ENCODE data around the gene GDE1.

Gene GDE1

DNA sequence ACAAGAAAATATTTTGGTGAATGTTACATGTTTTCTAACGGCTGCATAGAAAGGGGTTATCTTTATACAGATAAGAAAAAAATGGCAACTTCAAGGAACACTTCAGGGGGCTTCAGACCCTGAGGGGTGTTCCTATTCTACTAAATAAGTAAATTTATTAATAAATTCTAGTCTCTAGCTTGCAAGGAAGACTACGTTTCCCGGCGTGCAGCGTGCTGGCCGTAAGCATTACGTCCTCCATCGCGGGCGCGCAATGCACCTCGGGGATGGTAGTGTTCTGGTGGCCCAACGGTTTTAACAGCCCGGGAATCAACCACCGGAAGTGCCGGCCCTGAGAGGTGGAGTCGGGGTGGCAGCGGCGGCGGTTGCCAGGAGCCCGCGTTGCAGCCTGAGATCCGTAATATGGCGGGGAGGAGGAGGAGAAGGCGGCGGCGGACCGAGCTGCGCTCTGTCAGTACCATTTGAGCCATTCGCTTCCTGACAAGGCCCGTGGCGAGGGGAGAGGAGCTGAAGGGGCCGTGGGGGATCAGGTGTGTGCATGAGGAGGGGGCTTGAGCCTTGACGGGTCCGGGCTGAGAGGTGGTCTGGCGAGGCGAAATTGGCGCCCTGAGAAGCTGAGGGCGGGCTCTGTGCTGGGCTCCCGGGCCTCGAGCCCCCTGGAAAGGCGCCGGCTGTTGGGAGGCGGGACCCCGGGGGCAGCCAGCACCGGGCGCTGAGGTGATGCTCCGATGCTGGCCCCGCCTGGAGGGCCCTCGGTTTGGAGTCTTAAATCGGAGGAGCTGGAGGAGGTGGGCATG lies 1.9 kb upstream of the GDE1 start, which contains the start of gene CCP110:
CCP110 (plus strand) TSS at position 384 of the 797 bp plus-strand sequence. CDS start 3,940 bp downstream, outside the sequence.
- peak; percentile 92 for DNase-seq

DNA sequence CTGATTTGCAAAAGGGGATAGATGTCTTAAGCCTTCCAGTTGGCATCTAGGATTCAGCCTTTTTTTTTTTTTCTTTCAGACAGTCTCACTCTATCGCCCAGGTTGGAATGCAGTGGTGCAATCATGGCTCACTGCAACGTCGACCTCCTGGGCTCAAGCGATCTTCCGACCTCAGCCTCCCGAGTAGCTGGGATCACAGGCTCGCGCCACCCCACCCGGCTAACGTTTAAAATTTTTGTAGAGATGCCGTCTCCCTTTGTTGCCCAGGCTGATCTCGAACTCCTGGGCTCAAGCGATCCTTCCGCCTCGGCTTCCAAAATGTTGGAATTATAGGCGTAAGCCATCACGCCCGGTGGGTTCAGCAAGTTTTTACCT lies 1.3 kb upstream of the GDE1 start:
- DNase-seq = no peak

DNA sequence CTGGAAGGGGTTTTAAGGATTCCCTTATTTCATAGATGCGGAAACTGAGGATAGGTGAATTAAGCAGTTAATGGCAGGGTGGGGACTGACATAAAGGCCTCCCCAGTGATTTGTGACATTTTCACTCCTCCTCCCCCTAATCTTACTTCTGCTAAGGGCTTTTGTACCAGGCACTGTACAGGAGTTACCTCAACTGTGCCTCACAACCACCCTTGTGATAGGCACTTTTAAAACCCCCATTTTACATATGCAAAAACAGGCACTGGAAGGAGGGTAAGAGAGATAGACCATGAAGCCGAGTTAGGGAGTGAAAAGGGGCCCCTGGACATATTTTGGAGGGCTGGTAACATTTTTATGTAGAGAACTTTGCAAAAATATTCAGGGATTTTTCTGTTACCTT lies 862 bp upstream of the GDE1 start:
- no peak for DNase-seq

DNA sequence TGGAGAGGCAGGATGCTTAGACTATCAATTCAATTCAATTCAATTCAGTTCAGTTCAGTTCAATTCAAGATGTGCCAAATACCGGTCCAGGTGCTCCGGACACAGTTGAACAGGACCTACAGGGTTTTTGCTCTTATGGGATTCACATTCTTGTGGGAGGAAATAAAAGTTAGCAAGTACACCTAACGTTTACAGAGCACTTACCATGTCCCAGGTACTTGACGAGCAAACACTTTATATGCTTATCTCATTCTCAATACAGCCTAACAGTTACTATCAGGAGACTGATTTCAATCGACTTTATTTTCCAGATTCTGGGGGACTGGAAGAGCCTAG lies 467 bp upstream of the GDE1 start:
- no peak for DNase-seq

DNA sequence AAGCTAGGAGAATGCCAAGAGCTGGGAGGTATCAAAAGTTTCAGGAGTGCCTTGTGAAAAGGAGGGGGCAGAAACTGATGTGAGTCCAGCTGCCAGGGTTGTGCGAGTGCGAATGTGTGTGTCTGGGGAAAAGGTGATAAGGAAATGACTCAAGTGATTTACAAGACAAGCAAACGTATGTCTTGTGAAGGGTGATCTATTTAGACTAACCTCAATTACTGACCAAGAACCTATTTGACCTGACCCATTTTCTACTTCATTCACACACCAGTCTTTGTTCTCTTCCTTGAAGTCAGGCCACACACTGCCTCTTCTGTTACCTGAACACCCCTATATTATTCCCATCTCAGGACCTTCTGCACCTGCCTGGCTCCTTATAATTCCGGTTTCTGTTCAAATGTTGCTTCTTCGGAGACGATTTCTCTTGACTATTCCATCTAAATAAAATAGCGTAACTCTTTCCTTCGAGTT lies 1.0 kb downstream of the GDE1 start:
- DNase-seq = no peak

DNA sequence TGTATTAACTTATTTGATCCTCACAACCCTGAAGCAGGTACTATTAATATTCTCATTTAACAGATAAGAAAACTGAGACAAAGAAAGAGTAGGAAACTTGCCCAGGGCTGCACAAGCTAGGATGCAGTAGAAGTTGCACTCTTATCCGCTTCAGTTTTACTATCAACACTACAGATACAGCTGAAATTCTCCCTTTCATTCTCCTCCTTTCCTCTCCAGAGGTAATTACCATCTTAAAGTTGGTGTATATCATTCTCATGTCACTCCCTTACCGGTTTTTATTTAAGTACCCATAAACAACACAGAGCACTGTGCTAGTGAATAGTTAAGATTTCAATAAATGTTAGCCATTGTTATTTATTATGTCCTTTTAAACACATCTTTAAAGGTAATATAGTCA lies 3.5 kb downstream of the GDE1 start:
- no peak for DNase-seq

DNA sequence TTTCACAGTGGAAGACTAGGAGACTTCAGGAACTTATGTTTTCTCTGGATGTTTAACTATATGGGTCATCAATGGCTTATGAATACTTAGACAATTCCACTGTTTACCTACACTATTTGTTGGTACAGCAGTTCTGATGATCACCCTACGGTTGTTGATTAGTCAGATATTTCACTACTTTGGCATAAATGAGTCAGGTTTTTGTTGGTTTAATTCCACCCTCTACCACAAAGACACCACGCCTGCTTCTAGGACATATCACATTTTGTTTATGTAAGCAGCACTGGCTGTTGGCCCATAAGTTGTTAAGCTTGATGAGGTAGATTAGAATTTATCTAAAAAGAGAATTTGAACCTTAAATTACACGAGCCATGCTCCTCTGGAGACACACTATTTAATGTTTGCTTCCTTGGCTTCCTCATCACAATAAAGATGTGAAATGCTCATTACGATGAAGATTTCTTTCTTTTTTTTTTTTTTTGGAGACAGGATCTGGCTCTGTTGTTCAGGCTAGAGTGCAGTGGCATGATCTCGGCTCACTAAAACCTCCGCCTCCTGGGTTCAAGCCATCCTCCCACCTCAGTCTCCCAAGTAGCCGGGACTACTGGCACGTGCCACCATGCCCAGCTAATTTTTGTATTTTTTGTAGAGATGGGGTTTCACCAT lies 4.3 kb downstream of the GDE1 start:
- DNase-seq = no peak

DNA sequence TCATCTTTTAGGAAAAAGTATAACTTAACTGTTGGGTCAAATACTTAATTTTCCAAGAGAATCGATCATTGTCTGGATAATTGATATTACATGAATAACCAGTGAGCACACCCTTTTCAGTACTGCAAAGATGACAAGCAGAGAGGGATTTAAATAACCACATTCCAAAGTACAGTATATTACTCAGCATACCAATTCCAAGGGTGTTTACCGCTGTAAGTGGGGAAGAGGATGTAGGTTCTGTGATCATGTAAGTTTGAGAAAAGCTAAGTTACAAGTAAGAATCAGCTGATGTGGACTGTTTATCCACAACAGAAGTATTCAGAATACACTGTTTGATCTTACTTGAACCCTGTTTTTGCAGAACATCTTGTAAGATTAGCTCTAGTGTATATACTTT lies 6.1 kb downstream of the GDE1 start:
- no peak for DNase-seq

DNA sequence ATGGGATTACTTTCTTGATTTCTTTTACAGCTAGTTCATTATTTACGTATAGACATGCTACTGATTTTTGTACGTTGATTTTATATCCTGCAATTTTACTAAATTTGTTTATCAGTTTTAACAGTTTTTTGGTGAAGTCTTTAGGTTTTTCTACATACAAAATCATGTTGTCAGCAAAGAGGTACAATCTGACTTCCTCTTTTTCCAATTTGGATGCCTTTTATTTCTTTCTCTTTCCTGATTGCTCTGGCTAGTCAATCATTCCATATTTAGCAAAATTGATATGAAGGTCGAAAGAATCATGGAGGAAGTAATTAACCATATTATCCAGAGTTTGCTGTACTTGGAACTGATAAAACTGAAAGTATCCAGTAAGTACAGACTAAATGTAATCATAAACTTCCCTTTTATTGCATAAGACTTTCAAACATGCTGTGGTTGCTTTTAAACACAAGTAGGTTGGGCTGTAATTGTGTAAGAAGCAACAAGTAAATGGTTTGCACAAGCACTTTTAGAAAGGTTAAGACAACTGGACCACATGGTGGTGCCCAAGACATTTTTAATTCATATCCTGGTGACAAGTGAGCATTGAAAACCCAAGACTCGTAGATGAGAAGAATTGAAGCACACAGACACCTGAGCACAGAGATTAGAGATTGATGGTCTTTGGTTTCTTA lies 8.4 kb downstream of the GDE1 start:
- no peak for DNase-seq

DNA sequence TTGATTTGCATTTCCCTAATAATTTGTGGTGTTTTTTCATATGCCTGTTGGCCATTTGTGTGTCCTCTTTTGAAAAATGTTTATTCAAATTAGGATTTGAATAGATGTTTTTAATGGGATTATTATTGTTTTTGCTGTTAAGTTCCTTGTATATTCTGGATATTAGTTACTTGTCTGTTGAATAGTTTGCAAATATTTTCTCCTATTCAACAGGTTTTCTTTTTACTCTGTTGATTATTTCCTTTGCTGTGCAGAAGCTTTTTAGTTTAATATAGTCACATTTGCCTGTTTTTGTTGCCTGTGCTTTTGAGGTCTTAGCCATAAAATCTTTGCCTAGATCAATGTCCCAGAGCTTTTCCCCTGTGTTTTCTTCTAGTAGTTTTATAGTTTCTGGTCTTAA lies 9.6 kb downstream of the GDE1 start:
- no peak for DNase-seq

DNA sequence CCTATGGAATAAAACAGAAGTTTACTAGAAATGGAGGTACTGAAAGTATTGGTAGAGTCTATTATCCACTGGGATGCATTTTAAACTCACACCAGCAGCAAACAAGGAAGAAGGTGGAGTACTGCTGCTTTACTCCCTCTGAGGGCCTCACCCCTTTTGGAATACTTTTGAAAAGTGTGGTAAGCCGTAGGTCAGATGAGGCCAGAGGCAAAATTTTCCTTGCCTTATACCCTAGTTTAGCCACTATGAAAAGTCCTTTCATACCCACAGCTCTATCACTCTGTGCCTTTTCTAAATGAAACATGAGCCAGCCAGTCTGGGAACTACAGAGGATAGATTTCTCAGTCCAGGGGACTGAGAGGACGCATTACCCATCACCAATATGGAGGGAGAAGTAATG lies 14.0 kb downstream of the GDE1 start:
- no peak for DNase-seq

DNA sequence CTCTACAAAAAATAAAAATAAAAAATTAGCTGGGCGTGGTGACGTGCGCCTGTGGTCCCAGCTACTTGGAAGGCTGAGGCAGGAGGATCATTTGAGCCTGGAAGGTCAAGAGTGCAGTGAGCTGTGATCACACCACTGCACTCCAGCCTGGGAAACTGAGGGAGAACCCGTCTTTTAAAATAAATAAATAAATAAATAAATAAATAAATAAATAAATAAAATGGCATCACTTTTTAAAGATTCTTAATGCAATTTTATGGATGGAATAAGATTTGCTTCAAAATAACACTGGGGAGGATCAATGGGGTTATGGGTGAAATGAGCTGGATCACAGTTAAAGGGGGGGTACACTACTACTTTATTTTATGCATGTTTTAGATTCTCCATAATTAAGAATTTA lies 14.9 kb downstream of the GDE1 start:
- DNase-seq = no peak

DNA sequence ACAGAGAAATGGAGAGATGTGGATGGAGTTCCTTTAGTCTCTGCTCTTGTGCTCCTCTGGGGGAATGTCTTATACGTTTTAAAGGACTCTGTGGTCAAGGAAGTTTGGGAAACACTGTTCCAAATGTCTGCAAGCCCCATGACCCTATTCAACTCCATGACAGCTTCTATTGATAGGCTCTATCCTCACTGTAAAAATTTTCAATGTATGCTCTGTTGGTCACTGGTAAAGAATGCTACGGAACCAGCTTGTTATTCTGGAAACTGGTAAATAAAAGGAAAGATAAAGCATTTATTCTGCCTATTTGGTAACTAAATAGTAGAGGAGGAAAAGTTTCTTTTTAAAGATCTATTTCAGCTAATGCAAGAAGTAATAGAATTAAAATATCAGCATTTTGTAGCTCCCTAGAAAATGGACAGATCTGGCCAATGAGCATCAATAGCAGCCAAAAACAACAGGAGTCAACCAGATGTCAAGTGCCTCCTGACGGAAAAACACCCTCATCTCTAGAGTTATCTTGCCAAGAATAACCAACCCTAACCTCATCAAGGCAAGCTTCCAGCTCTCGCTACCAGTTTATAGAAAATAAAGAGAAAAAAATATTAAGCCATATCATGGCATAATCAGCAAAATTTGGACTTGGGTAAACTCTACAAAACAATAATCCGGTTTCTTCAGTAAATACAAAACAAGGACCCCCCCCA lies 16.1 kb downstream of the GDE1 start:
- no peak for DNase-seq

DNA sequence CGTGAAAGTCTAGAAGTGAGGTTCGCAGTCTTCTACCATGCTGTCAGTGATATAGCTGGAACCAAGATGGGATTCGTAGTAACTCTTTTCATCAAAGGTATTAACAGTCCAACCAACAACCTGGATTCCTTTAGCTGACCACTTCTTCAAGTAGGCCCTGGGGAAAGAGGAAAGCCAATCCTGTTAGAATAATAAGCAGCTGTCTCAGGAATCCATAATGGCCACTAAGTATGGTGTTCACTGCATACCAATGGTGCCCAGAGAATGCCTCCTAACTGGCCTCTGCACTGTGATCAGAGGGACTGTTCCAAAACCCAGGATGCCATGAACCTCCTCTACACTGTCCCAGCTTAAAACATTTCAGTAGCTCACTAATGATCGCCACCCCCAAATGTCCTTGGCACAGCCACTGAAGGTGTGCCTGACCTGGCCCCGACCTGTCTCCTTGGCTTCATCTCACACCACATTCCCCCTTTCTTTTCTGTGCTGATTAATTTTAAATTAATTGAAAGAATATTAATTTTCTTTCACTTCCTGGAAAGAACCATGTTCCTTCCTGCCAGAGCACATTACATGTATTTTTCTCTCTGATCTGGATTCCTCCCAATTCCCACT lies 18.3 kb downstream of the GDE1 start:
- DNase-seq = no peak

DNA sequence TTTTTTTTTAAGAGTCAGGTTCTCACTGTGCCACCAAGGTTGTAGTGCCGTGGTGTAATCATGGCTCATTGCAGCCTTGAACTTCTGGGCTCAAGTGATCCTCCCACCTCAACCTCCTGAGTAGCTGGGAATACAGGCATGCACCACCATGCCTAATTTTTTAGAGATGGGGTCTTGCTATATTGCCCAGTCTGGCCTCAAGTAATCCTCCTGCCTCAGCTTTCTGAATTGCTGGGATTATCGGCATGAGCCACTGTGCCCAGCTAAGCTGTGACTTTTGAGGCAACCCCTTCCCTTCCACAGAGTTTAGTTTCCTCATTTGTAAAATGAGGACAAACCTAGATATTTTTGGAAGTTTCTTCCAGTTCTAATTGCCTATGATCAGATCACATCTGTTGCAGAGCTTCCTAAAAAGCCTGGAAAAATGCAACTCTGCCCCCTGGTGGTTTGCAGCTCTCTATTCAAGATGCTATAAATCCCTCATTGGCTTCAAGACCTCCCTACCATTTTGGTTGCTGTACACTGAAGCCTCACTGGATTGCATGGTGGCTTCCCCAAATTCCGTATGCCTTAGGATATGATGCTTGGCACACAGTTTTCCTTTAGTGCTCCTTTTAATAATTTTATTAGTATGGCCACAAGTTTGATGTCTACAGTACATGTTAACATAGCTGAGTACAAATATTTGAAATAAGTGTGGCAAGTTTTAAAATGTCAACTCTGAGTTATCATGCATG lies 19.3 kb downstream of the GDE1 start:
- peak; percentile 51 for DNase-seq

DNA sequence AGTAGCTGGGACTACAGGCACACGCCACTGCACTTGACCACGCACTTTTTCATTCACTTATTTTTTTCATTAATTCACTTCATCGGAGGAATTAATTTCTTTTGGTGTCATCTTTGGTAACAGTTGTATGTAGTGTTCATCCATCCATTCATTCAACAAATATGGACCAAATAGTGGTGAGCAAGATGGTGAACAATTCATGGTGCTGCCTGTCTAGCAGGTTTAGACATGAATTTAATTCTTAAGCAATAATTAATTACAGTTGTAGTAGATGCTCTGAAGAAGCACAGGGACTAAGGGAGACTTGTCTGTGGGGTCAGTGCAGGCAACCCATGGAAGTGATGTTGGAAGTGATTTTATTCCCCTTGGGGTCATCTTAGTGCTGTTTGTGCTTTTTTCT lies 22.4 kb downstream of the GDE1 start:
- DNase-seq = no peak

DNA sequence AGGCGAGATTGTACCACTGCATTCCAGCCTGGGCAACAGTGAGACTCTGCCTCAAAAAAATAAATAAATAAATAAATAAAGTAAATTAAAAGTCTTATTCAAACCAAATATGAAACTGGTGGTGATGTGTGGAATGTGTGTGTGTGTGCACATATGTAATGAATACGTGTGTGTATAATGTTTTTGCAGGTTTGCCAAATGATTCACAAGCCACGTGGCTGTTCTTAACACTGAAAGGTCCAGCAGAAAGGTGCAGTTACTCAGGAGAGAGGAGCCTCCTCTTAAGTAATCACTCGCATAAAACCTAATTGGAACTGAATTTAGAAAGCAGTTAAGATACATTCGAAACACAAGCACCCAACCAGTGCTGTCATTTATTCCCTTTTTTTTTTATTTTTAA lies 22.9 kb downstream of the GDE1 start:
- no peak for DNase-seq

DNA sequence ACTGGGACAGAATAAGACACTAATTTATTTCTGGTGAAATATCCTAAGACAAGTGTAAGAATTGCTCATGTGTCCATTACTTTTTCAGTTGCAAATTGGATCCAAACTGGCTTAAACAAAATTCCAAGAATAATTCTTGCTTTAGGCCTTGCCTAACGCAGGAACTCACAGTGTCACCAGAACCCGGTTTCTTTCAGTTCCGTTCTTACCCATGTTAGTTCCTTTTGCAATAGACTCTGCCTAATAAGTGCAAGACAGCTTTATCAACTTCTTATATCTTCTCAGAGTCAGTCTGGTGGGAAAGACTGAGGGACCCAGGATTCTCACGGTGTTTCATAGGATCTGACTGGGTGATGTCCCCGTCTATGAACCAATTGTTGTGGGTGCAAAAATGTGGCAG lies 24.7 kb downstream of the GDE1 start:
- no peak for DNase-seq

DNA sequence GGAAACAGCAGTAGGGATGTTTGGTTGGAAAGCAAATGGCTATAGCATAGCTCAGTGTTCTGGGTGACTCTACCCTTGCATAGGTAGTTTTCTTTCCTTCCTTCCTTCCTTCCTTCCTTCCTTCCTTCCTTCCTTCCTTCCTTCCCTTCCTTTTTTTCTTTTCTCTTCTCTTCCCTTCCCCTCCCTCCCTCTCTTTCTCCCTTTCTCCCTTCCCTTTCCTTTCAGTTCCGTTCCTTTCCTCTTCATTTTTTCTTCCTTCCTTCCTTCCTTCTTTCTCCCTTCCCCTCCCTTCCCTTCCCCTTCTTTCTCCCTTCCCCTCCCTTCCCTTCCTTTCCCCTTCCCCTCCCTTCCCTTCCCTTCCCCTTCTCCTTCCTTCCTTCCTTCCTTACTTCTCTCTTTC lies 31.3 kb downstream of the GDE1 start:
- no peak for DNase-seq

DNA sequence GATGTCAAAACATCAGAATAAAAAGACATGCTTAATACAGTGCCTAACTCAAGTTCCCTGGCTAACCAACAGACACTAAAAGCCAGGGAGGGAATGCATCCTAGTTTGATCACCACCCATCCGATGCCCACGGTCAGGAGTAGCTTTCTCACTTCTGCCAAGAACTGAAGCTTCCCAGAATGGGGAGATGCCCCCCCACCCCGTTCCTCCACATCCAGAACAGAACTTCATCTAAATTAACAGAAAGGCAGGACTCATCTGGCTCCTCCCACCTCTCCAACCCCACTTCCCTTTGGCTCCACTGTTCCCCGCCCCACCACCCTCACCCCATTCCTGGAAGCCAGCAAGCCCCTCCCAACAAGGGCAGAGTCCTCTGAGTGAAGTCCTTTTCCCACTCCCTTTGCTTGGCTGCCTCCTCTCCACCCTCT lies 33.7 kb downstream of the GDE1 start:
- DNase-seq = no peak

DNA sequence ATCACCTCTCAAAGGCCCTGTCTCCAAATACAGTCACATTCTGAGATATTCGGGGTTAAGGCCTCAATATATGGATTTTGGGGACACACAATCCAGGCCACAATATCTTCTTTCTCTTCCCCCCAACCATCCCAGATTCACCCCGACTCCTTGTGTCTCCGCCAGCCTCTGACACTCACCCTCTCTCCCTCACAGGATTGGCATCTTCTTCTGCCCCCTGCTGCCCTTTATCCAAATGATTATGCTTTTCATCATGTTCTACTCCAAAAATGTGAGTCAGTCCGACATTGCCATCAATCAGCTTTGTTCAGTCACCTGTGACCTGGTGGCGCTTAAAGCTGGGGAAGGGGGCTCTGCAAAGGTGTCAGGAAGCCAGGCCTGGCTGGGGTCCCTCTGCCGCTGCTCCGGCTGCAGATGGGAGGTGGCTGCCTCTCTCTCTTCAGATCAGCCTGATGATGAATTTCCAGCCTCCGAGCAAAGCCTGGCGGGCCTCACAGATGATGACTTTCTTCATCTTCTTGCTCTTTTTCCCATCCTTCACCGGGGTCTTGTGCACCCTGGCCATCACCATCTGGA lies 35.1 kb downstream of the GDE1 start:
- DNase-seq = no peak

DNA sequence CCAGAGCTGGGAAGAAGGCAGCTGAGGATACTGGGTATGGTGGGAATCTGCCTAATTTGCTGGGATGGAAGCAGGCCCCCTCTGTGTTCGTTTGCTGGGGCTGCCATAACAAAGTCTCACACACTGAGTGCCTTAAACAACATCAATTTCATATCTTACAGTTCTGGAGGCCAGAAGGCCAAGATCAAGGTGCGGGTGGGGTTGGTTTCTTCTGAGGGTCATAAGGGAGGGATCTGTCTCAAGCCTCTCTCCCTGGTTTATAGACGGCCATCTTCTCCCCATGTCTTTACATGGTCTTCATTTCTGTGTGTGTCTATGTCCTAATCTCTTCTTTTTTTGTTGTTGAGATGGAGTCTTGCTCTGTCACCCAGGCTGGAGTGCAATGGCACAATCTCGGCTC lies 35.8 kb downstream of the GDE1 start:
- no peak for DNase-seq
